Measurements from ENCODE around the gene OXNAD1. TPM values are rescaled to one million over a fixed set of nuclear protein-coding genes. Genes with fewer than 3 reads are reported as not detected.
A peak's percentile ranks its signal among the peaks of the same experiment; 100 is the strongest.

The OXNAD1 gene
- polyA plus RNA-seq, 1 of the 3 experiments (the other 2 are of a cell fraction): 6.9 TPM

- DNase-seq: no peak
- CTCF ChIA-PET: interaction anchor here (1.3 to 2.8 kb wide), 2 partner anchors 9 to 13 kb away, joined by 9 to 20 read pairs; no protein-coding TSS in a partner anchor
Observed at GRCh38 chr3:16277471-16277870, 12.5 kb downstream of the OXNAD1 start.

DNA sequence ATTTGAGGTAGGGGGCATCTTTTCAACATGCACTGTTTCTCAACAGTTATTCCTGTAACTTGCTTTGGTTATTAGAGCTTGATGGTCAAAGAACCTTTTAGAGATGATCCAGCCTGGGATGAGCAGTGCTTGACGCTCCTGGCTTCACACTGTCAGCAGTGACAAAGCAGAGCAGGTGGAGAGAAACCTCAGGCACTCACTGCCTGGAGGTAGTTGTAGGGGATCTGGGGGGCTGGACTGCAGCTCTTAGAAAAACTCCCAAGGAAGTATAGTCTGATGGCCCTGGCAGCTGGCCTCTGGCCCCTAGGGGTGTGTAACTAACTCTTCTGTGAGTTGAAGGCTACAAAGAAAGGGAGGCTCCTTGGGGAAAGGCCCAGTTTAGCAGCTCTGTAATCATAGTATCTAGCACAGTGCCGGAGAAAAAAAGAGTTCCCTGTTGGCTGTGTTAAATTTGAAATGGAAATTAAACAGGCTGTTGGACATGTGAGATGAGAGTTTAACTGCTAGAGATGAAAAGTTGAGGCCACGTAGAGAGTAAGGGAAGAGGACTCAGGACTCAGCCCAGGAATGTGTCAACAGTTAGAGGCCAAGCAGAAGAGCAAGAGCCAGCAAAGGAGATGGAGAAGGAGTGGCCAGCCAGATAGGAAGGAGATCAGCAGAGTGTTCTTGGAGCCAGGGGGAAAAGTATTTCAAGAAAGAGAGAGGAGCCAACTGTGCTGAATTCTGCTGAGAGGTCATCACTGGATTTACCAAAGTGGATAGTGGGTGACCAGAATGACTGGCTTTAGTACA lies 14.2 kb downstream of the OXNAD1 start:
- Histone ChIP-seq H3K4me2 (no peak overlapping the region), H3K9me2 (no peaks in the 10 kb centered on the region), H3F3A (replicated peaks; ENCODE audit: insufficient read depth) (peaks cover 3% of the 10 kb centered on the region), H4K20me1 (ENCODE audit: insufficient read depth) (no peaks in the 10 kb centered on the region), H3K9me3 (no peaks in the 10 kb centered on the region), H3K27me3 (ENCODE audit: insufficient read depth) (no peaks in the 10 kb centered on the region), H3K36me3 (replicated peaks in 1 of 2; ENCODE audit: control insufficient read depth in 1 of 2, insufficient read depth in 2 of 2, low read length in 1 of 2) (peaks cover 0 to 35% of the 10 kb centered on the region in 2 experiments), H2AFZ (ENCODE audit: low read depth) (no peak overlapping the region), H3K27ac (ENCODE audit: low read depth in 2 of 2, low read length in 1 of 2) (no peak overlapping the region), H3K79me2 (ENCODE audit: insufficient read depth) (no peaks in the 10 kb centered on the region), H3K9ac (no peak overlapping the region), H3K4me1 (ENCODE audit: control insufficient read depth in 1 of 2, insufficient read depth in 2 of 2, low read depth in 1 of 2, low read length in 1 of 2) (no peaks in the 10 kb centered on the region), H3K4me3 (ENCODE audit: low read depth in 2 of 2, low read length in 1 of 2) (no peak overlapping the region)
- POLR2A ChIA-PET: no interaction called here
- CTCF ChIA-PET: interaction anchor here (0.7 to 2.8 kb wide), 4 partner anchors 11 to 292 kb away, joined by 3 to 20 read pairs (median 4); no protein-coding TSS in a partner anchor
- WGBS (ENCODE audit: low lambda C conversion rate): 100% methylated on average over 3 of the region's 3 CpGs
- TF ChIP-seq POLR2AphosphoS5 (IDR thresholded peaks at IDR 0.05; ENCODE audit: low read depth, low read length) (no peak), TAF1 (IDR thresholded peaks at IDR 0.05; ENCODE audit: borderline replicate concordance, low read depth, low read length) (no peak), TEAD4 (IDR thresholded peaks at IDR 0.05; ENCODE audit: borderline replicate concordance, insufficient read depth) (no peak), RAD21 (IDR thresholded peaks at IDR 0.05; ENCODE audit: low read length) (no peak), USF1 (IDR thresholded peaks at IDR 0.05; ENCODE audit: borderline replicate concordance, low read depth) (no peak)
- no peak for DNase-seq

More at GRCh38 chr3:16277471-16277870, 12.5 kb downstream of the OXNAD1 start:
- no peak for TF ChIP-seq YY1 (IDR thresholded peaks at IDR 0.05; ENCODE audit: low read depth)
- no peak for TF ChIP-seq FOSL2 (IDR thresholded peaks at IDR 0.05; ENCODE audit: borderline replicate concordance, low read depth)
- no peak for TF ChIP-seq SIN3A (IDR thresholded peaks at IDR 0.05; ENCODE audit: borderline replicate concordance, low read depth, low read length)
- no peak for TF ChIP-seq RFX5 (IDR thresholded peaks at IDR 0.05; ENCODE audit: low read length)
- TF ChIP-seq FOXM1 (IDR thresholded peaks at IDR 0.05; ENCODE audit: low read depth): no peak
- TF ChIP-seq TCF12 (IDR thresholded peaks at IDR 0.05): no peak
- TF ChIP-seq EP300 (IDR thresholded peaks at IDR 0.05; ENCODE audit: borderline replicate concordance in 1 of 2, low read depth in 1 of 2, low read length in 1 of 2): no peak
- TF ChIP-seq FOXJ3 (CRISPR knock-in tag; IDR thresholded peaks at IDR 0.05): no peak
- TF ChIP-seq TAF1 (IDR thresholded peaks at IDR 0.05; ENCODE audit: borderline replicate concordance, low read depth, low read length): no peak
- TF ChIP-seq MEF2A (IDR thresholded peaks at IDR 0.05; ENCODE audit: borderline replicate concordance, low read depth): no peak
- Histone ChIP-seq H2AFZ (ENCODE audit: low read depth) (no peak overlapping the region), H3K4me2 (no peak overlapping the region), H3K9ac (no peak overlapping the region), H3K36me3 (replicated peaks in 1 of 2; ENCODE audit: control insufficient read depth in 1 of 2, insufficient read depth in 2 of 2, low read length in 1 of 2) (peaks cover 0 to 46% of the 10 kb centered on the region in 2 experiments), H4K20me1 (ENCODE audit: insufficient read depth) (no peaks in the 10 kb centered on the region), H3K27me3 (ENCODE audit: insufficient read depth) (no peaks in the 10 kb centered on the region), H3K9me3 (no peaks in the 10 kb centered on the region), H3K9me2 (no peaks in the 10 kb centered on the region), H3K79me2 (ENCODE audit: insufficient read depth) (no peaks in the 10 kb centered on the region), H3K4me1 (ENCODE audit: control insufficient read depth in 1 of 2, insufficient read depth in 2 of 2, low read depth in 1 of 2, low read length in 1 of 2) (no peaks in the 10 kb centered on the region), H3K4me3 (ENCODE audit: low read depth in 2 of 2, low read length in 1 of 2) (no peak overlapping the region), H3F3A (replicated peaks; ENCODE audit: insufficient read depth) (peaks cover 3% of the 10 kb centered on the region), H3K27ac (ENCODE audit: low read depth in 2 of 2, low read length in 1 of 2) (peak overlapping the region in 1 of 2 experiments; percentile 36; a peak in 1 of 4 replicates)
- POLR2A ChIA-PET: interaction anchor here (0.6 kb wide), 1 partner anchor 634 kb away, joined by 3 read pairs; no protein-coding TSS in a partner anchor
- WGBS (ENCODE audit: low lambda C conversion rate): 92% methylated on average over 3 of the region's 3 CpGs
